Osteocyte (in vitro differentiated cells): ENCODE measurements around the gene GSTP1. TPM values are rescaled to one million over a fixed set of nuclear protein-coding genes. Genes with fewer than 3 reads are reported as not detected.

Experiments
- DNase-seq: peaks from one replicate; pipeline ENCODE4 v3.0.0; 2021; ENCODE audit warnings: mixed read lengths; ENCODE audit not compliant: unreplicated experiment; ENCODE audit errors: extremely low spot score
- H3K27ac Mint-ChIP-seq: one replicate; pipeline ENCODE4 v1.8.0; 2021; ENCODE audit warnings: mild to moderate bottlenecking, mixed read lengths; ENCODE audit not compliant: unreplicated experiment
- H3K27me3 Mint-ChIP-seq: one replicate; pipeline ENCODE4 v1.8.0; 2021; ENCODE audit warnings: mixed read lengths; ENCODE audit not compliant: unreplicated experiment
- H3K36me3 Mint-ChIP-seq: one replicate; pipeline ENCODE4 v1.8.0; 2021; ENCODE audit warnings: mixed read lengths; ENCODE audit not compliant: unreplicated experiment
- H3K4me1 Mint-ChIP-seq: one replicate; pipeline ENCODE4 v1.8.0; 2021; ENCODE audit warnings: mixed read lengths; ENCODE audit not compliant: unreplicated experiment
- H3K4me3 Mint-ChIP-seq: one replicate; pipeline ENCODE4 v1.8.0; 2021; ENCODE audit warnings: mild to moderate bottlenecking, moderate library complexity, mixed read lengths; ENCODE audit not compliant: unreplicated experiment
- H3K9me3 Mint-ChIP-seq: one replicate; pipeline ENCODE4 v1.8.0; 2021; ENCODE audit warnings: mixed read lengths; ENCODE audit not compliant: unreplicated experiment
- CTCF ChIP-seq: fragments of 200-600 bp; sonication (generic); IDR thresholded peaks from 2 replicates; pipeline ENCODE4 v1.5.0; 2021; ENCODE audit warnings: antibody characterized with exemption, mild to moderate bottlenecking, moderate library complexity
- total RNA-seq: library from RNA; stranded (reverse); gene quantifications from 2 replicates; pipeline ENCODE4 v1.2.1, GENCODE V29; 2021

GSTP1 gene
- total RNA-seq, 1 donor from 2014 or later, result 544 TPM

GRCh38 chr11:67606492-67607295 lies 23.1 kb downstream of the GSTP1 start, which contains the start of gene NDUFV1:
TSS of gene NDUFV1 (plus strand) at chr11:67606936. CDS start at chr11:67607005, 69 bp downstream.
- peaks cover 2% of the 10 kb centered on the region for H3K36me3 Mint-ChIP-seq
- DNase-seq, result peak; percentile 98
- H3K4me1 Mint-ChIP-seq, result peaks cover 9% of the 10 kb centered on the region
- peak within 1 kb of the TSS; percentile 85 for H3K4me3 Mint-ChIP-seq
- H3K9me3 Mint-ChIP-seq, result no peaks in the 10 kb centered on the region
- peaks cover 10% of the 10 kb centered on the region for H3K27me3 Mint-ChIP-seq
- peak within 1 kb of the TSS; percentile 84 for H3K27ac Mint-ChIP-seq
- TF ChIP-seq CTCF, result peak; percentile 52

- Mint-ChIP-seq H3K9me3 (no peaks in the 10 kb centered on the region), H3K4me1 (peaks cover 9% of the 10 kb centered on the region), H3K4me3 (peak overlapping the region; percentile 85), H3K27ac (peak overlapping the region; percentile 84), H3K36me3 (peaks cover 7% of the 10 kb centered on the region), H3K27me3 (peaks cover 7% of the 10 kb centered on the region)
- TF ChIP-seq CTCF, result no peak
- DNase-seq, result no peak
These were observed 23.9 kb downstream of the GSTP1 start for GRCh38 chr11:67607507-67607906.

DNA sequence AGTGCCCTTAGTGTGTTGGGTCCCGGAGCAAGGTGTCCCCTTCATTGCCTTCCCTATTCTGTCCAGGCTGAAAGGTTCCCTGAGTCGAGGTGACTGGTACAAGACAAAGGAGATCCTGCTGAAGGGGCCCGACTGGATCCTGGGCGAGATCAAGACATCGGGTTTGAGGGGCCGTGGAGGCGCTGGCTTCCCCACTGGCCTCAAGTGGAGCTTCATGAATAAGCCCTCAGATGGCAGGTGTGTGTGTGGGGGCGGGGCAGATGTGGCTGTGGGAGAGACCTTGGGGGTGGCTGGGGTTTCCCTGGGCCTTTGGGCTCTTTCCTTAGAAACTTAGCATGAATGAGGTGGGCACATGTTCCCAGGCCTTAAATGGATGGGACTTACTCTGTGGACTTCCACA lies 24.9 kb downstream of the GSTP1 start:
- H3K4me3 Mint-ChIP-seq, result peak overlapping the region; percentile 85
- TF ChIP-seq CTCF, result no peak
- peaks cover 11% of the 10 kb centered on the region for H3K36me3 Mint-ChIP-seq
- DNase-seq, result no peak
- H3K4me1 Mint-ChIP-seq, result peaks cover 9% of the 10 kb centered on the region
- H3K27ac Mint-ChIP-seq, result no peak overlapping the region
- no peaks in the 10 kb centered on the region for H3K9me3 Mint-ChIP-seq
- H3K27me3 Mint-ChIP-seq, result no peaks in the 10 kb centered on the region

GRCh38 chr11:67609316-67609715 lies 25.7 kb downstream of the GSTP1 start:
- Mint-ChIP-seq H3K36me3 (peaks cover 11% of the 10 kb centered on the region), H3K4me3 (no peak overlapping the region), H3K27ac (no peak overlapping the region), H3K4me1 (peaks cover 9% of the 10 kb centered on the region), H3K27me3 (no peaks in the 10 kb centered on the region), H3K9me3 (no peaks in the 10 kb centered on the region)
- no peak for DNase-seq
- no peak for TF ChIP-seq CTCF

- no peak for TF ChIP-seq CTCF
- H3K4me1 Mint-ChIP-seq, result peaks cover 12% of the 10 kb centered on the region
- H3K9me3 Mint-ChIP-seq, result no peaks in the 10 kb centered on the region
- H3K27me3 Mint-ChIP-seq, result no peaks in the 10 kb centered on the region
- DNase-seq, result no peak
- peaks cover 11% of the 10 kb centered on the region for H3K36me3 Mint-ChIP-seq
- H3K4me3 Mint-ChIP-seq, result no peak overlapping the region
- H3K27ac Mint-ChIP-seq, result no peak overlapping the region
These were observed 26.8 kb downstream of the GSTP1 start for GRCh38 chr11:67610302-67610868.
